K562 (cell line): ENCODE measurements around the gene SPATA16. TPM values are rescaled to one million over a fixed set of nuclear protein-coding genes. Genes with fewer than 3 reads are reported as not detected.

Source experiments
- CUX1 ChIP-seq: fragments of 200-800 bp; sonication (Bioruptor generic); IDR thresholded peaks from 2 replicates; pipeline ENCODE4 v1.6.1; 2016; ENCODE audit warnings: missing genetic modification characterization, missing compliant biosample characterization
- FOXJ2 ChIP-seq: fragments of 200-800 bp; sonication (Bioruptor generic); IDR thresholded peaks from 2 replicates; pipeline ENCODE4 v1.6.1; 2016; ENCODE audit warnings: missing genetic modification characterization, missing compliant biosample characterization
- ID3 ChIP-seq, 2 experiments: fragments of 250-450 bp in 1 of 2; fragments of 450-650 bp in 1 of 2; sonication (Bioruptor Pico) in 1 of 2; IDR thresholded peaks; 2 replicates each; pipeline versions ENCODE4 v1.6.1 to v1.8.0; 2016 to 2021; ENCODE audit warnings: mild to moderate bottlenecking in 2 of 2, moderate library complexity in 2 of 2, missing compliant biosample characterization in 1 of 2, missing genetic modification characterization in 1 of 2
- KDM1A ChIP-seq, 2 experiments: fragments of 450-650 bp; IDR thresholded peaks; 2 replicates each; pipeline ENCODE4 v1.6.1; 2016; ENCODE audit warnings: mild to moderate bottlenecking in 2 of 2
- KLF13 ChIP-seq: fragments of 450-650 bp; IDR thresholded peaks from 2 replicates; pipeline ENCODE4 v1.6.1; 2016; ENCODE audit warnings: missing genetic modification characterization, low read depth, mild to moderate bottlenecking, missing compliant biosample characterization, moderate library complexity, borderline replicate concordance
- MTA2 ChIP-seq: fragments of 450-650 bp; IDR thresholded peaks from 2 replicates; pipeline ENCODE4 v1.6.1; 2016; ENCODE audit warnings: low read depth
- NCOR1 ChIP-seq: fragments of 450-650 bp; IDR thresholded peaks from 2 replicates; pipeline ENCODE4 v1.6.1; 2016; ENCODE audit warnings: mild to moderate bottlenecking, moderate library complexity
- RAD51 ChIP-seq: fragments of 450-650 bp; IDR thresholded peaks from 2 replicates; pipeline ENCODE4 v1.7.1; 2016; ENCODE audit warnings: low read depth, mild to moderate bottlenecking, borderline replicate concordance
- SRSF3 ChIP-seq: fragments of 200-400 bp; formaldehyde crosslinking; IDR thresholded peaks from 2 replicates; pipeline ENCODE4 v1.6.1; 2016; ENCODE audit warnings: mild to moderate bottlenecking, low read length, moderate library complexity; ENCODE audit not compliant: insufficient read depth
- VEZF1 ChIP-seq: fragments of 200-800 bp; sonication (Bioruptor generic); IDR thresholded peaks from 2 replicates; pipeline ENCODE4 v1.6.1; 2017; ENCODE audit warnings: missing genetic modification characterization, missing compliant biosample characterization
- ZNF592 ChIP-seq: fragments of 450-650 bp; IDR thresholded peaks from 2 replicates; pipeline ENCODE4 v1.6.1; 2017; ENCODE audit warnings: antibody characterized with exemption, mild to moderate bottlenecking
- ZSCAN29 ChIP-seq: fragments of 450-650 bp; IDR thresholded peaks from 2 replicates; pipeline ENCODE4 v1.6.1; 2017
- polyA plus RNA-seq, 8 experiments: library from polyadenylated mRNA; depleted of rRNA in 4 of 8; stranded (reverse) in 5 of 8; unstranded in 3 of 8; fragments of >200 nt; fragmentation: Nextera tagmentation in 2 of 8; fragmentation: Illumina TruSeq in 1 of 8; extraction: Ambion mirVana in 2 of 8; extraction: Trizol in 1 of 8; gene quantifications; 2 replicates each; pipeline versions ENCODE4 v1.2.1 to v1.2.3, GENCODE V29; 2011 to 2014; ENCODE audit warnings: inconsistent platforms in 1 of 8, missing spikeins in 1 of 8
- total RNA-seq, 7 experiments: library from RNA; depleted of rRNA in 6 of 7; stranded (reverse); fragments of >200 nt in 6 of 7; fragmentation: Illumina TruSeq in 2 of 7; extraction: Trizol in 2 of 7; gene quantifications; 2 replicates each; pipeline versions ENCODE4 v1.2.1 to v1.2.3, GENCODE V29; 2011 to 2021; ENCODE audit warnings: low replicate concordance in 1 of 7

Gene SPATA16
- total and polyA plus RNA-seq, 9 of the 15 experiments (the other 6 are each of a cell fraction or from before 2014, with no cell fraction given) = not detected

GRCh38 chr3:173007079-173007723, 133.8 kb downstream of the SPATA16 start (continued):
- TF ChIP-seq RAD51 (peak; percentile 57; the same call in 1 of the 2 replicates), KLF13 (no peak), VEZF1 (CRISPR knock-in tag) (peak; percentile 40), ZNF592 (0 out of 2 replicates have a peak, but pooled peaks have one; percentile 59), CUX1 (CRISPR knock-in tag) (no peak), FOXJ2 (peak; percentile 92), SRSF3 (no peak), ZSCAN29 (no peak), ID3 (CRISPR knock-in tag; IDR thresholded peaks at IDR 0.05) (no peak), ID3 (tag; IDR thresholded peaks at IDR 0.05) (peak; percentile 83; the same call in 1 of the 2 replicates), KDM1A (IDR thresholded peaks at IDR 0.05) (peak; percentile 90 to 95), NCOR1 (peak; percentile 98), MTA2 (peak; percentile 98)
